NCI-H524 treated with DMSO at 0.1 percent for 48 hours (cell line): ENCODE measurements around the gene PGLYRP4.
"Not testable (repeated sequence)": the region's sequence is repeated elsewhere in the genome, so short reads cannot be mapped to it uniquely, and the experiment has no call there.

Experiments
- DNase-seq: peaks from one replicate; lab custom pipeline; 2025; lab: John Stamatoyannopoulos, UW

Gene PGLYRP4

GRCh38 chr1:153337980-153338853 lies 10.4 kb downstream of the PGLYRP4 start:
- DNase-seq: no peak

- DNase-seq: no peak
These were observed 12.0 kb downstream of the PGLYRP4 start for GRCh38 chr1:153336650-153337049.

GRCh38 chr1:153333902-153334301 lies 14.7 kb downstream of the PGLYRP4 start:
- DNase-seq: no peak

- DNase-seq: no peak
These were observed 23.7 kb downstream of the PGLYRP4 start for GRCh38 chr1:153324912-153325311.

GRCh38 chr1:153322568-153322967 lies 26.1 kb downstream of the PGLYRP4 start:
- DNase-seq: no peak

- DNase-seq: not testable (repeated sequence)
These were observed 30.5 kb downstream of the PGLYRP4 start for GRCh38 chr1:153318145-153318544.

GRCh38 chr1:153316013-153316412 lies 32.6 kb downstream of the PGLYRP4 start:
- not testable (repeated sequence) for DNase-seq

- not testable (repeated sequence) for DNase-seq
These were observed 34.3 kb downstream of the PGLYRP4 start for GRCh38 chr1:153314388-153314787.

GRCh38 chr1:153313288-153313687 lies 35.4 kb downstream of the PGLYRP4 start:
- no peak for DNase-seq

- no peak for DNase-seq
These were observed 36.0 kb downstream of the PGLYRP4 start, which contains the start of gene PGLYRP3 for GRCh38 chr1:153312570-153313186. Gene PGLYRP3 (minus strand): TSS chr1:153312952. CDS start chr1:153310665, 2,287 bp downstream.

GRCh38 chr1:153310526-153310925 lies 38.1 kb downstream of the PGLYRP4 start:
- no peak for DNase-seq

- no peak for DNase-seq
These were observed 39.2 kb downstream of the PGLYRP4 start for GRCh38 chr1:153309441-153309840.

- no peak for DNase-seq
These were observed 40.1 kb downstream of the PGLYRP4 start for GRCh38 chr1:153308540-153308939.

GRCh38 chr1:153307221-153307600 lies 41.4 kb downstream of the PGLYRP4 start:
- DNase-seq: no peak

GRCh38 chr1:153306303-153307220 lies 42.1 kb downstream of the PGLYRP4 start:
- DNase-seq: no peak

- DNase-seq: no peak
These were observed 43.0 kb downstream of the PGLYRP4 start for GRCh38 chr1:153305682-153306081.

GRCh38 chr1:153302308-153302707 lies 46.3 kb downstream of the PGLYRP4 start:
- DNase-seq: no peak

- DNase-seq: no peak
These were observed 54.8 kb downstream of the PGLYRP4 start for GRCh38 chr1:153293851-153294250.

GRCh38 chr1:153293480-153293775 lies 55.2 kb downstream of the PGLYRP4 start:
- no peak for DNase-seq

GRCh38 chr1:153292740-153293479 lies 55.7 kb downstream of the PGLYRP4 start:
- no peak for DNase-seq

- DNase-seq: no peak
These were observed 56.5 kb downstream of the PGLYRP4 start for GRCh38 chr1:153292185-153292584.

- DNase-seq: no peak
These were observed 57.1 kb downstream of the PGLYRP4 start for GRCh38 chr1:153291514-153291913.
